A549 (cell line): Measurements from ENCODE around the gene CCL15. TPM values are rescaled to one million over a fixed set of nuclear protein-coding genes. Genes with fewer than 3 reads are reported as not detected.

Experiments
- ATAC-seq, 2 experiments: fragments of 200-7000 bp in 1 of 2; fragments of >200 bp in 1 of 2; cut with Nextera tagmentation in 1 of 2; cut with Tn5 transposase in 1 of 2; 3 replicates each; pipeline versions ENCODE4 v1.8.0 to v1.9.1; 2018 to 2020; ENCODE audit warnings: mild to moderate bottlenecking in 1 of 2, moderate library complexity in 1 of 2
- CTCF ChIA-PET: fragments of 300-600 bp; sonication (Branson Sonifier 250); formaldehyde crosslinking; extraction: SDS; loops from one replicate; lab custom pipeline; 2021; ENCODE audit warnings: antibody characterized with exemption, inconsistent platforms; lab: Yijun Ruan, JAX
- POLR2A ChIA-PET: fragments of 350-600 bp; formaldehyde crosslinking; extraction: SDS; loops from one replicate; lab custom pipeline; 2021; ENCODE audit warnings: antibody characterized with exemption, inconsistent platforms; lab: Yijun Ruan, JAX
- DNase-seq, 2 experiments: peaks; one replicate each; pipeline versions ENCODE4 v3.0.0 to v3.0.0-alpha.2; 2011 to 2016; ENCODE audit warnings: low read depth in 1 of 2, low spot score in 1 of 2
- FAIRE-seq: peaks from 2 replicates; lab custom pipeline; 2011; peaks lifted over from hg19 to GRCh38; lab: Jason Lieb, UNC
- H3K27ac ChIP-seq, 2 experiments: fragments of >200 bp; sonication (Bioruptor Twin); formaldehyde crosslinking; 3 replicates each; pipeline ENCODE4 v1.5.1; 2016 to 2017
- H3K4me1 ChIP-seq: fragments of >200 bp; sonication (Bioruptor Twin); formaldehyde crosslinking; 3 replicates; pipeline ENCODE4 v1.6.1; 2016
- H3K4me2 ChIP-seq: fragments of >200 bp; sonication (Bioruptor Twin); formaldehyde crosslinking; 3 replicates; pipeline ENCODE4 v1.6.1; 2016
- H3K4me3 ChIP-seq: fragments of >200 bp; sonication (Bioruptor Twin); formaldehyde crosslinking; 3 replicates; pipeline ENCODE4 v1.5.1; 2016
- H3K9me3 ChIP-seq: fragments of >200 bp; sonication (Bioruptor Twin); formaldehyde crosslinking; 3 replicates; pipeline ENCODE4 v1.6.1; 2016
- BHLHE40 ChIP-seq: IDR thresholded peaks from 2 replicates; pipeline ENCODE4 v1.6.1; 2012; ENCODE audit warnings: low read depth, low read length, inconsistent platforms
- CEBPB ChIP-seq, 2 experiments: fragments of >200 bp in 1 of 2; sonication (Bioruptor Twin) in 1 of 2; formaldehyde crosslinking in 1 of 2; IDR thresholded peaks; 2 replicates each; pipeline ENCODE4 v1.6.1; 2012 to 2016
- CHD2 ChIP-seq: fragments of 150-350 bp; IDR thresholded peaks from 2 replicates; pipeline ENCODE4 v1.6.1; 2014; ENCODE audit warnings: low read length; ENCODE audit not compliant: partially characterized antibody
- EHMT2 ChIP-seq: fragments of 200-600 bp; sonication (generic); IDR thresholded peaks from 2 replicates; pipeline ENCODE4 v1.6.1; 2016; ENCODE audit warnings: antibody characterized with exemption, low read depth, mild to moderate bottlenecking, moderate library complexity
- HES2 ChIP-seq: fragments of >200 bp; sonication (Bioruptor Twin); formaldehyde crosslinking; IDR thresholded peaks from 2 replicates; pipeline ENCODE4 v1.6.1; 2016
- MAFK ChIP-seq: fragments of 450-650 bp; IDR thresholded peaks from 2 replicates; pipeline ENCODE4 v1.6.1; 2014; ENCODE audit not compliant: partially characterized antibody
- NFE2L2 ChIP-seq: fragments of 150-350 bp; conservative IDR thresholded peaks from 2 replicates; pipeline ENCODE4 v1.6.1; 2014; ENCODE audit warnings: low read length
- NPAS2 ChIP-seq: fragments of 250-450 bp; sonication (Bioruptor Pico); IDR thresholded peaks from 2 replicates; pipeline ENCODE4 v1.8.0; 2022; ENCODE audit warnings: mild to moderate bottlenecking, moderate library complexity, borderline replicate concordance
- NR3C1 ChIP-seq: fragments of >200 bp; sonication (Bioruptor Twin); formaldehyde crosslinking; IDR thresholded peaks from 3 replicates; pipeline ENCODE4 v1.6.1; 2017
- PBX3 ChIP-seq: IDR thresholded peaks from 2 replicates; pipeline ENCODE4 v1.6.1; 2012
- POLR2A ChIP-seq: IDR thresholded peaks from 2 replicates; pipeline ENCODE4 v1.6.1; 2012; ENCODE audit warnings: mild to moderate bottlenecking, low read length
- POLR2AphosphoS2 ChIP-seq: conservative IDR thresholded peaks from 2 replicates; pipeline ENCODE4 v1.6.1; 2012; ENCODE audit warnings: low read length, improper control_type of control experiment, inconsistent platforms
- RCOR1 ChIP-seq: fragments of 150-350 bp; IDR thresholded peaks from 2 replicates; pipeline ENCODE4 v1.6.1; 2014; ENCODE audit warnings: antibody characterized with exemption, low read length, low read depth
- RFX5 ChIP-seq: fragments of 450-650 bp; IDR thresholded peaks from 2 replicates; pipeline ENCODE4 v1.7.1; 2014; ENCODE audit warnings: antibody characterized with exemption, mild to moderate bottlenecking, moderate library complexity
- RNF2 ChIP-seq: fragments of 200-600 bp; sonication (generic); IDR thresholded peaks from 2 replicates; pipeline ENCODE4 v1.6.1; 2016; ENCODE audit warnings: low read depth, mild to moderate bottlenecking, antibody characterized with exemption, moderate library complexity, borderline replicate concordance
- ZNF302 ChIP-seq: fragments of 250-450 bp; sonication (Bioruptor Pico); IDR thresholded peaks from 2 replicates; pipeline ENCODE4 v1.9.0; 2021; ENCODE audit warnings: inconsistent platforms, mild to moderate bottlenecking, moderate library complexity
- ZSCAN20 ChIP-seq: fragments of 250-450 bp; sonication (Bioruptor Pico); IDR thresholded peaks from 2 replicates; pipeline ENCODE4 v1.8.0; 2022; ENCODE audit warnings: mild to moderate bottlenecking, moderate library complexity
- WGBS: methylation state at CpG from one replicate; pipeline ENCODE4 v1.1.6; 2017; ENCODE audit errors: missing lambda C conversion rate; 5-methylcytosine and 5-hydroxymethylcytosine counted together
- polyA plus RNA-seq, 4 experiments: library from polyadenylated mRNA; depleted of rRNA in 3 of 4; stranded (reverse); fragments of >200 nt; fragmentation: RNase III in 1 of 4; extraction: RNeasy Plus Mini Kit Qiagen cat#74134 plus additional on column Dnase treatment in 1 of 4; gene quantifications; 2 replicates in 3 of 4; 3 replicates in 1 of 4; pipeline ENCODE4 v1.2.3, GENCODE V29; 2011 to 2017
- TF ChIP-seq, protein P1 (sequence below): fragments of 250-450 bp; sonication (Bioruptor Pico); IDR thresholded peaks from 2 replicates; pipeline ENCODE4 v1.5.0; 2021; ENCODE audit warnings: mild to moderate bottlenecking, moderate library complexity, borderline replicate concordance

CCL15 gene
- polyA plus RNA-seq, 2 of the 4 experiments (the other 2 are of a cell fraction): 0.10 TPM; not detected in 1

- TF ChIP-seq NFE2L2 (no peak), ZNF302 (CRISPR knock-in tag) (no peak), EHMT2 (no peak), RCOR1 (no peak), RFX5 (no peak), MAFK (no peak)
- TF ChIP-seq, protein P1, sequence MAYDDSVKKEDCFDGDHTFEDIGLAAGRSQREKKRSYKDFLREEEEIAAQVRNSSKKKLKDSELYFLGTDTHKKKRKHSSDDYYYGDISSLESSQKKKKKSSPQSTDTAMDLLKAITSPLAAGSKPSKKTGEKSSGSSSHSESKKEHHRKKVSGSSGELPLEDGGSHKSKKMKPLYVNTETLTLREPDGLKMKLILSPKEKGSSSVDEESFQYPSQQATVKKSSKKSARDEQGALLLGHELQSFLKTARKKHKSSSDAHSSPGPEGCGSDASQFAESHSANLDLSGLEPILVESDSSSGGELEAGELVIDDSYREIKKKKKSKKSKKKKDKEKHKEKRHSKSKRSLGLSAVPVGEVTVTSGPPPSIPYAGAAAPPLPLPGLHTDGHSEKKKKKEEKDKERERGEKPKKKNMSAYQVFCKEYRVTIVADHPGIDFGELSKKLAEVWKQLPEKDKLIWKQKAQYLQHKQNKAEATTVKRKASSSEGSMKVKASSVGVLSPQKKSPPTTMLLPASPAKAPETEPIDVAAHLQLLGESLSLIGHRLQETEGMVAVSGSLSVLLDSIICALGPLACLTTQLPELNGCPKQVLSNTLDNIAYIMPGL (CRISPR knock-in tag): no peak
- 27% methylated on average over 7 of the region's 7 CpGs for WGBS
- Histone ChIP-seq H3K4me3 (no peak overlapping the region), H3K9me3 (no peaks in the 10 kb centered on the region), H3K27ac (no peak overlapping the region), H3K4me2 (no peak overlapping the region), H3K4me1 (no peaks in the 10 kb centered on the region)
- ATAC-seq: no peak
- FAIRE-seq: no peak
- DNase-seq: no peak
- ChIA-PET CTCF (interaction anchor here (0.7 kb wide), 1 partner anchor 1346 kb away, joined by 3 read pairs; no protein-coding TSS in a partner anchor), POLR2A (no interaction called here)
Observed at GRCh38 chr17:36002631-36003030, 1.3 kb upstream of the CCL15 start.

DNA sequence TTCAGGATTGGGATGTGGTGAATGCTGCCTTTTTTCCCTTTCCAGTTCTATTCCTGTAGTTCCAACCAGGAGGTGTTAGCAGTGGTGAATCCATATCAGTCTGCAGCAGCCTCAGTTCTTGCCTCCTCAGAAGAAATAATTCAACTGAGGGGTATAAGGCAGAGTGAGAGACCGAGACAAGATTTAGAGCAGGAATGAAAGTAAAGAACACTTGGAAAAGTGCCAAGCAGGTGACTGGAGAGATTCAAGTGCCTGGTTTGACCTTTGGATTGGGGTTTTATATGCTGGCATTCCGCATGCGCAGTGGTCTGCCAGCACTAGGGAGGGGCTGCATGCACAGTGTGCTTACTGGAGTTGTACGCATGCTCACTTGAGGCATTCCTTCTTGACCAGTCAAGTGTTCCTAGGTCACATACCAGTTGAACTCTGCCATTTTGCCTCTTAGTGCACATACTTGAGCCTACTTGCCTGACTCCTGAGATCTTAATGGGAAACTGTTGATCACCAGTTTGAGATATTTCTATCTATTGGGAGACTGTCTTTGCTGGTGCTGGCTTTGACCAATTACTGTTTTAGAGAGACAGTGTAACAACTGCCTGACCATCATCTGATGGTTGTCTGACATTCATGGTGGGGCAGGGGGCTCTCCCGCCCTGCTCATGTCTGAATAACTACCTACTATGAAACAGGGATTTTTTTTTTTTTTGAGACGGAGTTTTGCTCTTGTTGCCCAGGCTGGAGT is 680 bp upstream of the CCL15 start:
- Histone ChIP-seq H3K4me2 (no peak overlapping the region), H3K27ac (no peak overlapping the region), H3K9me3 (no peaks in the 10 kb centered on the region), H3K4me3 (no peak overlapping the region), H3K4me1 (no peaks in the 10 kb centered on the region)
- CTCF ChIA-PET: interaction anchor here (1.5 kb wide), 1 partner anchor 26 kb away, joined by 3 read pairs; no protein-coding TSS in a partner anchor
- 57% methylated on average over 6 of the region's 6 CpGs for WGBS
- peak in 1 of 2 experiments; percentile 5 for DNase-seq
- TF ChIP-seq HES2: no peak
- POLR2A ChIA-PET: no interaction called here
- no peak for ATAC-seq
- no peak for FAIRE-seq

- WGBS: 18% methylated on average over 6 of the region's 6 CpGs
- H3K4me2 ChIP-seq: no peak overlapping the region
- H3K27ac ChIP-seq: no peak overlapping the region
- H3K4me1 ChIP-seq: no peaks in the 10 kb centered on the region
- POLR2A ChIA-PET: no interaction called here
- no peak overlapping the region for H3K4me3 ChIP-seq
- no peaks in the 10 kb centered on the region for H3K9me3 ChIP-seq
- ATAC-seq: no peak
- CTCF ChIA-PET: interaction anchor here (1.0 to 1.5 kb wide), 3 partner anchors 11 to 149 kb away, joined by 3 read pairs; no protein-coding TSS in a partner anchor
- FAIRE-seq: no peak
- no peak for TF ChIP-seq CEBPB (IDR thresholded peaks at IDR 0.05)
- TF ChIP-seq POLR2AphosphoS2: no peak
- no peak for TF ChIP-seq NPAS2 (CRISPR knock-in tag)
- no peak for TF ChIP-seq POLR2A
- DNase-seq: no peak
Observed at GRCh38 chr17:36000732-36001109, 632 bp downstream of the CCL15 start.

DNA sequence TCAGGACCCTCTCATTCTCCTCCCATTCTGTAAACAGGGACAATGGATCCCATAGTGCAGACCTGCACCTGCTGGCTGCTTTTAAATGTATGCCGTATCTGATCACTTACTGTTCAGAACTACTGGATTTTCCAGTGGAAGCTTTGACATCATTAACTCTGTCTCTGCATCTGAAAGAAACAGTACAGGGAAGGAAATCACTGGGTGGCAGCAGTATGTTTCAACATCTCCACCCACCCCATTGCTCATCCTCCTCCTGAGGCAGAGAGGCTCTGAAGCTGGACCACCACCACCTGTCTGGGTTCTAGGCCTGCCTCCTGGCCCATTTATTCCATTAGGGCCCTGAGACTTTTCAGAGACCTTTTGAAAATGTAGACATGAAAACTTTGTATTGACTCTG is 2.6 kb downstream of the CCL15 start:
- FAIRE-seq (no peak), DNase-seq (no peak), ATAC-seq (no peak)
- Histone ChIP-seq H3K4me2 (no peak overlapping the region), H3K4me3 (no peak overlapping the region), H3K27ac (no peak overlapping the region), H3K4me1 (no peaks in the 10 kb centered on the region), H3K9me3 (peaks cover 11% of the 10 kb centered on the region; the same call in 2 of the 3 replicates)
- WGBS: 68% methylated on average over 1 of the region's 1 CpG
- POLR2A ChIA-PET: no interaction called here
- CTCF ChIA-PET: interaction anchor here (1.2 kb wide), 1 partner anchor 17 kb away, joined by 3 read pairs; the partner anchor contains the start of gene CCL16
- TF ChIP-seq NR3C1 (no peak), ZSCAN20 (CRISPR knock-in tag) (no peak), BHLHE40 (no peak), RNF2 (no peak), PBX3 (no peak), CHD2 (no peak)
